GM12801 (cell line): Measurements from ENCODE around the gene ABHD11.

Experiments
- CTCF ChIP-seq: IDR thresholded peaks from one replicate; pipeline ENCODE4 v1.5.1; 2011; ENCODE audit warnings: control low read depth; ENCODE audit not compliant: insufficient read length; ENCODE audit errors: extremely low read depth

Gene ABHD11

DNA sequence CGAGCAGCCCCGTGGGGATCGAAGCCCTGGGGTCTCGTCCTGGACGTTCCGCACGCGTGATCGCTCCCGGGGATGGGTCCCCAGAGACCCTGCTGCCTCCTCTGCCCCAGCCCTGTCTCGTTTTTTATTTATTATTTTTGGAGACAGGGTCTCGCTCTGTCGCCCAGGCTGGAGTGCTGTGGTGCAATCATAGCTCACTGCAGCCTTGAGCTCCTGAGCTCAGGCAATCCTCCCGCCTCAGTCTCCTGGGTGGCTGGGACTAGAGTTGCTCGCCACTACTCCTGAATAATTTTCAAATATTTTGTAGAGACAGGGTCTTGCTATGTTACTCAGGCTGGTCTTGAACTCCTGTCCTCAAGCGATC is 18.8 kb downstream of the ABHD11 start:
- no peak for TF ChIP-seq CTCF

- TF ChIP-seq CTCF = no peak
These were observed 19.4 kb downstream of the ABHD11 start, which contains the start of gene STX1A for GRCh38 chr7:73718905-73719805. Gene STX1A, minus strand, starts transcription at chr7:73719669. Its CDS starts 38 bp downstream, at chr7:73719631.

DNA sequence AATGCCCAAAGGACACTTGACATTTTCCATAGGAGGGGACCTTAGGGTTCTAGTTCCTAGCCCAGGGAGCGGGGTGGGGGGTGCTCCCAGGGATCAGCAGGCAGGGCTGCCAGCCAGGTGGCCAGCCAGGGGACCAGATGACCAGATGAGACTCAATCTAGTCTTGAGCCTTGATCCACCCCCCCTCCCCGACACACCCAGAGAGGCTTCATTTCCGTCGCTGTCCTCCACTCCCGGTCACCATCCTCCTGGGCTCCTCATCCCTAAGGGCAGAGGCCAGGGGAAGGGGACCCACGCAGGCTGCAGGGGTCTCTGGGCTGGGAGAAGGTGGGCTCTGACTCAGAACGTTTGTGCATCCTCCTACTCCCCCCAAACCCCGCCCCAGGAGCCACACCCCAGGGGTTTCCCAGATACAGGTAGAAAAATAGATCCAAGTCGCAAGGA is 20.1 kb downstream of the ABHD11 start:
- no peak for TF ChIP-seq CTCF

- no peak for TF ChIP-seq CTCF
These were observed 20.6 kb downstream of the ABHD11 start for GRCh38 chr7:73717991-73718405.

- TF ChIP-seq CTCF = no peak
These were observed 21.4 kb downstream of the ABHD11 start for GRCh38 chr7:73717025-73717807.

GRCh38 chr7:73716318-73716890 is 22.2 kb downstream of the ABHD11 start:
- no peak for TF ChIP-seq CTCF

- TF ChIP-seq CTCF = no peak
These were observed 22.8 kb downstream of the ABHD11 start for GRCh38 chr7:73715648-73716317.
